ENCODE results near the gene XRCC4.
A peak's percentile ranks its signal among the peaks of the same experiment; 100 is the strongest.
"Not testable (repeated sequence)": the region's sequence is repeated elsewhere in the genome, so short reads cannot be mapped to it uniquely, and the experiment has no call there.

The XRCC4 gene

GRCh38 chr5:83353774-83354173 lies 276.4 kb downstream of the XRCC4 start:
- FAIRE-seq, result no peak
- no peak for DNase-seq (ENCODE audit: insufficient read length, low spot score)
- TF ChIP-seq POU2F2 (IDR thresholded peaks at IDR 0.05; ENCODE audit: low read depth, low read length) (no peak), POLR2AphosphoS5 (IDR thresholded peaks at IDR 0.05; ENCODE audit: low read depth, low read length) (no peak), POLR2A (IDR thresholded peaks at IDR 0.05; ENCODE audit: low read depth, low read length) (no peak), SPI1 (IDR thresholded peaks at IDR 0.05; ENCODE audit: low read depth, low read length) (no peak), PAX5 (IDR thresholded peaks at IDR 0.05; ENCODE audit: insufficient read depth, low read length, severe bottlenecking) (no peak), TAF1 (IDR thresholded peaks at IDR 0.05; ENCODE audit: low read depth, low read length) (no peak)

- FAIRE-seq (no peak), DNase-seq (ENCODE audit: insufficient read length, low spot score) (no peak)
- no peak for TF ChIP-seq SPI1 (IDR thresholded peaks at IDR 0.05; ENCODE audit: low read depth, low read length)
Observed at GRCh38 chr5:83354958-83355357, 277.6 kb downstream of the XRCC4 start.

GRCh38 chr5:83355482-83356014 lies 278.2 kb downstream of the XRCC4 start:
- not testable (repeated sequence) for DNase-seq (ENCODE audit: insufficient read length, low spot score); FAIRE-seq

- no peak for DNase-seq (ENCODE audit: insufficient read length, low spot score)
- no peak for FAIRE-seq
- TF ChIP-seq POLR2AphosphoS5 (IDR thresholded peaks at IDR 0.05; ENCODE audit: low read depth, low read length), result no peak
- no peak for TF ChIP-seq SPI1 (IDR thresholded peaks at IDR 0.05; ENCODE audit: low read depth, low read length)
- TF ChIP-seq POU2F2 (IDR thresholded peaks at IDR 0.05; ENCODE audit: low read depth, low read length), result no peak
- TF ChIP-seq PAX5 (IDR thresholded peaks at IDR 0.05; ENCODE audit: insufficient read depth, low read length, severe bottlenecking), result no peak
- TF ChIP-seq POLR2A (IDR thresholded peaks at IDR 0.05; ENCODE audit: low read depth, low read length), result no peak
- no peak for TF ChIP-seq TAF1 (IDR thresholded peaks at IDR 0.05; ENCODE audit: low read depth, low read length)
Observed at GRCh38 chr5:83357621-83358231, 280.4 kb downstream of the XRCC4 start.

- TF ChIP-seq POLR2AphosphoS5 (IDR thresholded peaks at IDR 0.05; ENCODE audit: low read depth, low read length) (no peak), PAX5 (IDR thresholded peaks at IDR 0.05; ENCODE audit: insufficient read depth, low read length, severe bottlenecking) (no peak), SPI1 (IDR thresholded peaks at IDR 0.05; ENCODE audit: low read depth, low read length) (no peak), POLR2A (IDR thresholded peaks at IDR 0.05; ENCODE audit: low read depth, low read length) (no peak), TAF1 (IDR thresholded peaks at IDR 0.05; ENCODE audit: low read depth, low read length) (no peak), POU2F2 (IDR thresholded peaks at IDR 0.05; ENCODE audit: low read depth, low read length) (no peak)
- no peak for FAIRE-seq
- no peak for DNase-seq (ENCODE audit: insufficient read length, low spot score)
Observed at GRCh38 chr5:83360573-83360972, 283.2 kb downstream of the XRCC4 start.

- DNase-seq (ENCODE audit: insufficient read length, low spot score), result no peak
- TF ChIP-seq POU2F2 (IDR thresholded peaks at IDR 0.05; ENCODE audit: low read depth, low read length) (no peak), SPI1 (IDR thresholded peaks at IDR 0.05; ENCODE audit: low read depth, low read length) (no peak), PAX5 (IDR thresholded peaks at IDR 0.05; ENCODE audit: insufficient read depth, low read length, severe bottlenecking) (no peak), POLR2A (IDR thresholded peaks at IDR 0.05; ENCODE audit: low read depth, low read length) (no peak), POLR2AphosphoS5 (IDR thresholded peaks at IDR 0.05; ENCODE audit: low read depth, low read length) (no peak), TAF1 (IDR thresholded peaks at IDR 0.05; ENCODE audit: low read depth, low read length) (no peak)
- no peak for FAIRE-seq
Observed at GRCh38 chr5:83362526-83362925, 285.2 kb downstream of the XRCC4 start.

GRCh38 chr5:83363111-83363885 lies 286.0 kb downstream of the XRCC4 start:
- FAIRE-seq (peak; percentile 50), DNase-seq (ENCODE audit: insufficient read length, low spot score) (no peak)
- TF ChIP-seq SPI1 (IDR thresholded peaks at IDR 0.05; ENCODE audit: low read depth, low read length), result 0 out of 2 replicates have a peak, but pooled peaks have one; percentile 5
- TF ChIP-seq POLR2AphosphoS5 (IDR thresholded peaks at IDR 0.05; ENCODE audit: low read depth, low read length), result no peak
- no peak for TF ChIP-seq PAX5 (IDR thresholded peaks at IDR 0.05; ENCODE audit: insufficient read depth, low read length, severe bottlenecking)
- no peak for TF ChIP-seq POU2F2 (IDR thresholded peaks at IDR 0.05; ENCODE audit: low read depth, low read length)

- DNase-seq (ENCODE audit: insufficient read length, low spot score) (no peak), FAIRE-seq (no peak)
- no peak for TF ChIP-seq POLR2AphosphoS5 (IDR thresholded peaks at IDR 0.05; ENCODE audit: low read depth, low read length)
- TF ChIP-seq SPI1 (IDR thresholded peaks at IDR 0.05; ENCODE audit: low read depth, low read length), result no peak
- TF ChIP-seq POU2F2 (IDR thresholded peaks at IDR 0.05; ENCODE audit: low read depth, low read length), result no peak
- TF ChIP-seq POLR2A (IDR thresholded peaks at IDR 0.05; ENCODE audit: low read depth, low read length), result no peak
- no peak for TF ChIP-seq PAX5 (IDR thresholded peaks at IDR 0.05; ENCODE audit: insufficient read depth, low read length, severe bottlenecking)
- TF ChIP-seq TAF1 (IDR thresholded peaks at IDR 0.05; ENCODE audit: low read depth, low read length), result no peak
Observed at GRCh38 chr5:83363886-83364275, 286.5 kb downstream of the XRCC4 start.

GRCh38 chr5:83364312-83365299 lies 287.3 kb downstream of the XRCC4 start:
- peak; percentile 57 for FAIRE-seq
- TF ChIP-seq SPI1 (IDR thresholded peaks at IDR 0.05; ENCODE audit: low read depth, low read length), result peak; percentile 87
- TF ChIP-seq POU2F2 (IDR thresholded peaks at IDR 0.05; ENCODE audit: low read depth, low read length), result 0 out of 2 replicates have a peak, but pooled peaks have one; percentile 11
- TF ChIP-seq POLR2A (IDR thresholded peaks at IDR 0.05; ENCODE audit: low read depth, low read length), result no peak
- no peak for TF ChIP-seq TAF1 (IDR thresholded peaks at IDR 0.05; ENCODE audit: low read depth, low read length)
- peak; percentile 2 for DNase-seq (ENCODE audit: insufficient read length, low spot score)

All from GM12891 (cell line).